H1 (cell line): ENCODE data around the gene LDHB. TPM values are rescaled to one million over a fixed set of nuclear protein-coding genes. Genes with fewer than 3 reads are reported as not detected.

Source experiments
- CTCF ChIA-PET: fragments of 300-600 bp; sonication (Branson Sonifier 250); formaldehyde crosslinking; loops from one replicate; lab custom pipeline; 2021; ENCODE audit not compliant: partially characterized antibody; lab: Charles Lee
- POLR2A ChIA-PET: fragments of 300-600 bp; sonication (Branson Sonifier 250); formaldehyde crosslinking; loops from one replicate; lab custom pipeline; 2021; ENCODE audit warnings: inconsistent platforms; ENCODE audit not compliant: partially characterized antibody; lab: Charles Lee
- DNase-seq, 2 experiments: peaks; one replicate each; pipeline versions ENCODE4 v3.0.0 to v3.0.0-alpha.2; 2010 to 2022; ENCODE audit warnings: low spot score in 2 of 2, low read depth in 1 of 2, mixed read lengths in 1 of 2
- FAIRE-seq: peaks from 2 replicates; lab custom pipeline; 2011; peaks lifted over from hg19 to GRCh38; lab: Jason Lieb, UNC
- H2AFZ ChIP-seq: 2 replicates; pipeline ENCODE4 v1.8.1; 2012; ENCODE audit warnings: low read length, inconsistent platforms
- H2AK5ac ChIP-seq: 2 replicates; pipeline ENCODE4 v1.6.1; 2013; ENCODE audit warnings: low read depth, low read length
- H2BK120ac ChIP-seq: replicated peaks from 2 replicates; pipeline ENCODE3; 2013; ENCODE audit warnings: low read depth, low read length, inconsistent platforms
- H2BK12ac ChIP-seq: 2 replicates; pipeline ENCODE4 v1.6.1; 2013; ENCODE audit warnings: low read depth, low read length
- H2BK15ac ChIP-seq: 2 replicates; pipeline ENCODE4 v1.6.1; 2013; ENCODE audit warnings: low read length
- H2BK20ac ChIP-seq: 2 replicates; pipeline ENCODE4 v1.6.1; 2013; ENCODE audit warnings: low read length
- H2BK5ac ChIP-seq: 2 replicates; pipeline ENCODE4 v1.6.1; 2013; ENCODE audit warnings: low read depth, low read length
- H3K14ac ChIP-seq: 2 replicates; pipeline ENCODE4 v1.6.1; 2013; ENCODE audit warnings: inconsistent platforms; ENCODE audit not compliant: insufficient read length
- H3K18ac ChIP-seq: 2 replicates; pipeline ENCODE4 v1.6.1; 2013; ENCODE audit warnings: low read length; ENCODE audit errors: extremely low read depth
- H3K23ac ChIP-seq: 2 replicates; pipeline ENCODE4 v1.6.1; 2013; ENCODE audit warnings: inconsistent platforms; ENCODE audit not compliant: insufficient read length
- H3K23me2 ChIP-seq: 2 replicates; pipeline ENCODE4 v1.6.1; 2013; ENCODE audit warnings: low read depth, low read length
- H3K27ac ChIP-seq: 2 replicates; pipeline ENCODE4 v1.6.1; 2011; ENCODE audit warnings: low read depth, low read length, inconsistent platforms
- H3K27me3 ChIP-seq, 4 experiments: replicated peaks in 1 of 4; 1 replicate in 1 of 4; 2 replicates in 3 of 4; pipeline versions ENCODE4 v1.6.1 to v1.8.1; 2011 to 2013; ENCODE audit warnings: low read length in 3 of 4, mild to moderate bottlenecking in 3 of 4, inconsistent platforms in 2 of 4, mixed read lengths in 2 of 4, moderate library complexity in 1 of 4; ENCODE audit not compliant: control insufficient read depth in 3 of 4, insufficient read depth in 3 of 4; ENCODE audit errors: extremely low read depth in 1 of 4
- H3K36me3 ChIP-seq, 4 experiments: 2 replicates each; pipeline versions ENCODE4 v1.6.1 to v1.8.1; 2011 to 2013; ENCODE audit warnings: mild to moderate bottlenecking in 4 of 4, low read length in 3 of 4, moderate library complexity in 2 of 4, control low read depth in 1 of 4, inconsistent platforms in 1 of 4; ENCODE audit not compliant: insufficient read depth in 4 of 4, control insufficient read depth in 2 of 4
- H3K4ac ChIP-seq: replicated peaks from 2 replicates; pipeline ENCODE3; 2013; ENCODE audit warnings: low read length, low read depth, mixed read lengths, inconsistent platforms; ENCODE audit not compliant: insufficient read length
- H3K4me1 ChIP-seq, 4 experiments: replicated peaks in 1 of 4; 1 replicate in 1 of 4; 2 replicates in 3 of 4; pipeline versions ENCODE4 v1.6.1 to v1.8.1; 2011 to 2013; ENCODE audit warnings: low read length in 3 of 4, inconsistent platforms in 2 of 4, mixed read lengths in 1 of 4; ENCODE audit not compliant: insufficient read depth in 4 of 4, control insufficient read depth in 3 of 4
- H3K4me2 ChIP-seq, 2 experiments: 2 replicates each; pipeline versions ENCODE4 v1.6.1 to v1.8.1; 2011 to 2013; ENCODE audit warnings: low read depth in 2 of 2, low read length in 2 of 2, control low read depth in 1 of 2, inconsistent platforms in 1 of 2, mild to moderate bottlenecking in 1 of 2; ENCODE audit not compliant: insufficient read depth in 1 of 2
- H3K4me3 ChIP-seq, 4 experiments: fragments of 200-600, 300-600 bp in 1 of 4; sonication (generic), shearing (Covaris generic), sonication (Bioruptor Twin) in 1 of 4; 2 replicates each; pipeline versions ENCODE4 v1.5.1 to v1.8.1; 2011 to 2016; ENCODE audit warnings: low read length in 4 of 4, low read depth in 3 of 4, control low read depth in 2 of 4, inconsistent platforms in 2 of 4, mild to moderate bottlenecking in 2 of 4, mixed read lengths in 1 of 4, moderate library complexity in 1 of 4; ENCODE audit not compliant: insufficient read depth in 2 of 4; ENCODE audit errors: extremely low read depth in 1 of 4
- H3K56ac ChIP-seq: replicated peaks from 2 replicates; pipeline ENCODE3; 2013; ENCODE audit warnings: low read depth, mild to moderate bottlenecking, mixed read lengths, low read length, inconsistent platforms; ENCODE audit not compliant: insufficient read length
- H3K79me1 ChIP-seq: 2 replicates; pipeline ENCODE4 v1.6.1; 2013; ENCODE audit warnings: low read depth, low read length, control low read depth
- H3K79me2 ChIP-seq, 2 experiments: 2 replicates each; pipeline versions ENCODE4 v1.6.1 to v1.8.1; 2012 to 2013; ENCODE audit warnings: low read length in 2 of 2, mild to moderate bottlenecking in 2 of 2, inconsistent platforms in 1 of 2; ENCODE audit not compliant: insufficient read depth in 2 of 2, control insufficient read depth in 1 of 2
- H3K9ac ChIP-seq, 4 experiments: replicated peaks in 1 of 4; 1 replicate in 1 of 4; 2 replicates in 3 of 4; pipeline versions ENCODE4 v1.6.1 to v1.8.1; 2011 to 2013; ENCODE audit warnings: low read depth in 3 of 4, low read length in 3 of 4, control low read depth in 2 of 4, mild to moderate bottlenecking in 2 of 4, moderate library complexity in 2 of 4, inconsistent platforms in 1 of 4; ENCODE audit errors: extremely low read depth in 1 of 4
- H3K9me3 ChIP-seq, 2 experiments: 2 replicates each; pipeline versions ENCODE4 v1.6.1 to v1.8.1; 2012 to 2013; ENCODE audit warnings: mild to moderate bottlenecking in 2 of 2, moderate library complexity in 2 of 2, control low read depth in 1 of 2, inconsistent platforms in 1 of 2, low read depth in 1 of 2, low read length in 1 of 2, mixed read lengths in 1 of 2; ENCODE audit not compliant: insufficient read depth in 2 of 2
- H4K20me1 ChIP-seq, 2 experiments: replicated peaks in 1 of 2; 2 replicates each; pipeline versions ENCODE3 to v1.8.1; 2011 to 2013; ENCODE audit warnings: inconsistent platforms in 2 of 2, low read length in 2 of 2, mild to moderate bottlenecking in 1 of 2; ENCODE audit not compliant: insufficient read depth in 2 of 2, control insufficient read depth in 1 of 2
- H4K5ac ChIP-seq: 2 replicates; pipeline ENCODE4 v1.6.1; 2013; ENCODE audit warnings: low read length, low read depth, mixed read lengths, inconsistent platforms; ENCODE audit not compliant: insufficient read length
- H4K8ac ChIP-seq: 2 replicates; pipeline ENCODE4 v1.8.0; 2013; ENCODE audit warnings: mild to moderate bottlenecking, moderate library complexity, low read length, inconsistent platforms; ENCODE audit not compliant: insufficient read depth; ENCODE audit errors: extremely low read depth
- H4K91ac ChIP-seq: replicated peaks from 2 replicates; pipeline ENCODE3; 2013; ENCODE audit warnings: low read length, mixed read lengths, inconsistent platforms; ENCODE audit not compliant: insufficient read length
- CTCF ChIP-seq, 3 experiments: IDR thresholded peaks; 1 replicate in 2 of 3; 2 replicates in 1 of 3; pipeline versions ENCODE4 v1.5.1 to v1.6.1; 2011; ENCODE audit warnings: low read length in 3 of 3, mild to moderate bottlenecking in 3 of 3, inconsistent platforms in 2 of 3, low read depth in 1 of 3, moderate library complexity in 1 of 3; ENCODE audit not compliant: insufficient read depth in 1 of 3; ENCODE audit errors: control extremely low read depth in 1 of 3
- HDAC6 ChIP-seq: IDR thresholded peaks from one replicate; pipeline ENCODE4 v1.7.1; 2012; ENCODE audit warnings: low read depth, mild to moderate bottlenecking, inconsistent platforms, low read length, moderate library complexity
- RAD21 ChIP-seq, 2 experiments: IDR thresholded peaks in 1 of 2; conservative IDR thresholded peaks in 1 of 2; 2 replicates each; pipeline ENCODE4 v1.6.1; 2011; ENCODE audit warnings: low read depth in 2 of 2, low read length in 2 of 2, improper control_type of control experiment in 1 of 2, inconsistent platforms in 1 of 2, mild to moderate bottlenecking in 1 of 2, moderate library complexity in 1 of 2
- SP4 ChIP-seq: IDR thresholded peaks from 2 replicates; pipeline ENCODE4 v1.6.1; 2012; ENCODE audit warnings: low read length, inconsistent platforms
- WGBS, 2 experiments: shearing (Covaris generic) in 1 of 2; methylation state at CpG; one replicate each; pipeline versions ENCODE4 v1.1.6 to v1.1.7; 2013 to 2015; ENCODE audit warnings: low lambda C conversion rate in 2 of 2, mixed read lengths in 2 of 2, inconsistent platforms in 1 of 2, low coverage in 1 of 2, missing lambda C conversion rate in 1 of 2; ENCODE audit not compliant: insufficient replicate concordance in 2 of 2, insufficient coverage in 1 of 2, insufficient read length in 1 of 2; ENCODE audit errors: extremely low coverage in 1 of 2, missing lambda C conversion rate in 1 of 2; 5-methylcytosine and 5-hydroxymethylcytosine counted together
- polyA plus RNA-seq, 7 experiments: library from polyadenylated mRNA; depleted of rRNA in 3 of 7; stranded (reverse) in 5 of 7; unstranded in 2 of 7; fragments of >200 nt in 5 of 7; fragments of 200-250 nt in 2 of 7; gene quantifications; 1 replicate in 5 of 7; 2 replicates in 1 of 7; 4 replicates in 1 of 7; pipeline versions ENCODE4 v1.2.1 to v1.2.3, GENCODE V29; 2011 to 2013; ENCODE audit warnings: missing spikeins in 2 of 7, mixed read lengths in 2 of 7
- total RNA-seq: library from RNA; stranded (reverse); fragmentation: NEBNext Ultra II Directional; extraction: Animal tissue kit (Norgen Biotek cat#: 25700); gene quantifications from 2 replicates; pipeline ENCODE4 v1.2.1, GENCODE V29; 2021

LDHB gene
- total and polyA plus RNA-seq, 2 of the 8 experiments (the other 6 are each of a cell fraction or from before 2014, with no cell fraction given) = 1,177 to 1,781 TPM

- Histone ChIP-seq H2BK5ac (no peak overlapping the region), H3K79me2 (no peaks in the 10 kb centered on the region), H4K91ac (no peak overlapping the region), H3K79me1 (no peaks in the 10 kb centered on the region), H2BK20ac (no peak overlapping the region), H2BK12ac (no peak overlapping the region), H3K23ac (no peak overlapping the region), H3K9me3 (no peaks in the 10 kb centered on the region), H3K18ac (no peak overlapping the region), H3K27me3 (no peaks in the 10 kb centered on the region), H4K5ac (no peak overlapping the region), H4K8ac (no peak overlapping the region), H3K4me1 (no peaks in the 10 kb centered on the region), H3K36me3 (no peaks in the 10 kb centered on the region), H2BK15ac (no peak overlapping the region), H3K4ac (no peak overlapping the region), H3K4me2 (no peak overlapping the region), H2AFZ (no peak overlapping the region), H4K20me1 (no peaks in the 10 kb centered on the region), H3K9ac (no peak overlapping the region), H3K14ac (no peak overlapping the region), H3K27ac (no peak overlapping the region), H2AK5ac (no peak overlapping the region), H3K23me2 (no peaks in the 10 kb centered on the region), H2BK120ac (no peak overlapping the region), H3K4me3 (no peak overlapping the region), H3K56ac (no peak overlapping the region)
- FAIRE-seq (no peak), DNase-seq (no peak)
- TF ChIP-seq RAD21 (IDR thresholded peaks at IDR 0.05 in 1 of 2, conservative IDR thresholded peaks at IDR 0.05 in 1 of 2; ENCODE audit: low read depth in 2 of 2, low read length in 2 of 2) (peak; percentile 43 to 49), CTCF (IDR thresholded peaks at IDR 0.05; ENCODE audit: control extremely low read depth in 1 of 3, insufficient read depth in 1 of 3, low read depth in 1 of 3, low read length in 3 of 3) (peak in 1 of 3 experiments; percentile 12; a peak in 2 of 4 replicates), SP4 (no peak), HDAC6 (no peak)
- 87% methylated on average over 2 of the region's 2 CpGs; no CpG with 5 or more reads in 1 of the 2 experiments for WGBS, 2 experiments
- POLR2A ChIA-PET = interaction anchor here (1.1 kb wide), 1 partner anchor 49 kb away, joined by 3 read pairs; no protein-coding TSS in a partner anchor
- CTCF ChIA-PET = interaction anchor here (0.8 kb wide), 1 partner anchor 90 kb away, joined by 3 read pairs; no protein-coding TSS in a partner anchor
Observed at GRCh38 chr12:21607701-21608100, 49.9 kb downstream of the LDHB start.
